Ishikawa (cell line): ENCODE data around the gene THSD4.

Source experiments
- CREB1 ChIP-seq: IDR thresholded peaks from 2 replicates; pipeline ENCODE4 v1.6.1; 2012; ENCODE audit warnings: low read depth
- EP300 ChIP-seq: IDR thresholded peaks from 2 replicates; pipeline ENCODE4 v1.6.1; 2012; ENCODE audit warnings: borderline replicate concordance
- TAF1 ChIP-seq: IDR thresholded peaks from 2 replicates; pipeline ENCODE4 v1.6.1; 2012; ENCODE audit warnings: low read depth, mild to moderate bottlenecking
- TEAD4 ChIP-seq: IDR thresholded peaks from 2 replicates; pipeline ENCODE4 v1.6.1; 2012

GRCh38 chr15:71276336-71276665, 161.0 kb downstream of the THSD4 start:
- TF ChIP-seq CREB1 (no peak), EP300 (no peak), TAF1 (no peak), TEAD4 (no peak)
